HepG2 (cell line): Measurements from ENCODE around the gene TFF2. TPM values are rescaled to one million over a fixed set of nuclear protein-coding genes. Genes with fewer than 3 reads are reported as not detected.

Source experiments
- ARID4A ChIP-seq: sonication (generic); formaldehyde crosslinking; IDR thresholded peaks from 2 replicates; pipeline ENCODE4 v1.5.0; 2020; ENCODE audit warnings: mild to moderate bottlenecking, missing genetic modification reagents, borderline replicate concordance
- CENPX ChIP-seq: sonication (generic); formaldehyde crosslinking; IDR thresholded peaks from 2 replicates; pipeline ENCODE4 v1.9.0; 2021; ENCODE audit warnings: mild to moderate bottlenecking, missing genetic modification reagents, moderate library complexity
- CREM ChIP-seq, 2 experiments: sonication (generic) in 1 of 2; formaldehyde crosslinking in 1 of 2; IDR thresholded peaks; 2 replicates each; pipeline versions ENCODE4 v1.4.0 to v1.6.1; 2016 to 2020; ENCODE audit warnings: antibody characterized with exemption in 1 of 2, mild to moderate bottlenecking in 1 of 2, missing genetic modification reagents in 1 of 2
- GRHL1 ChIP-seq: sonication (generic); formaldehyde crosslinking; conservative IDR thresholded peaks from 2 replicates; pipeline ENCODE4 v1.8.0; 2022; ENCODE audit warnings: missing genetic modification reagents
- KIAA2018 ChIP-seq: sonication (generic); formaldehyde crosslinking; IDR thresholded peaks from 2 replicates; pipeline ENCODE4 v1.5.0; 2020; ENCODE audit warnings: mild to moderate bottlenecking, missing genetic modification reagents, borderline replicate concordance
- NR2F2 ChIP-seq: IDR thresholded peaks from 2 replicates; pipeline ENCODE4 v1.6.1; 2012; ENCODE audit warnings: low read depth, inconsistent platforms, borderline replicate concordance
- PHF5A ChIP-seq: IDR thresholded peaks from one replicate; pipeline ENCODE4 v1.6.1; 2018; ENCODE audit warnings: low read depth, missing genetic modification reagents; ENCODE audit not compliant: unreplicated experiment
- SCMH1 ChIP-seq: sonication (generic); formaldehyde crosslinking; IDR thresholded peaks from 2 replicates; pipeline ENCODE4 v1.9.0; 2021; ENCODE audit warnings: missing genetic modification reagents, mild to moderate bottlenecking, borderline replicate concordance
- ZNF337 ChIP-seq: sonication (generic); formaldehyde crosslinking; IDR thresholded peaks from 2 replicates; pipeline ENCODE4 v1.5.1; 2020; ENCODE audit warnings: missing genetic modification reagents, low read depth, mild to moderate bottlenecking, borderline replicate concordance
- ZNF430 ChIP-seq: sonication (generic); formaldehyde crosslinking; IDR thresholded peaks from 2 replicates; pipeline ENCODE4 v1.9.0; 2021; ENCODE audit warnings: mild to moderate bottlenecking, missing genetic modification reagents
- ZNF709 ChIP-seq: sonication (generic); formaldehyde crosslinking; IDR thresholded peaks from 2 replicates; pipeline ENCODE4 v1.5.0; 2020; ENCODE audit warnings: mild to moderate bottlenecking, missing genetic modification reagents
- polyA plus RNA-seq, 8 experiments: library from polyadenylated mRNA; depleted of rRNA in 3 of 8; stranded (reverse) in 7 of 8; unstranded in 1 of 8; fragments of >200 nt; fragmentation: Illumina TruSeq in 4 of 8; extraction: Trizol in 4 of 8; gene quantifications; 2 replicates each; pipeline versions ENCODE4 v1.2.1 to v1.2.3, GENCODE V29; 2011 to 2016; ENCODE audit warnings: low read depth in 4 of 8, missing spikeins in 1 of 8, mixed read lengths in 1 of 8; ENCODE audit not compliant: insufficient read depth in 1 of 8
- total RNA-seq, 5 experiments: library from RNA; depleted of rRNA; stranded (reverse); fragments of >200 nt; fragmentation: Illumina TruSeq; extraction: Trizol; gene quantifications; 2 replicates each; pipeline ENCODE4 v1.2.3, GENCODE V29; 2016; ENCODE audit warnings: low read depth in 1 of 5

TFF2 gene
- total and polyA plus RNA-seq, 2 of the 13 experiments (the other 11 are each of a cell fraction or from before 2014, with no cell fraction given): 1.5 TPM; not detected in 1

GRCh38 chr21:42386034-42386591, 35.3 kb upstream of the TFF2 start (continued):
- TF ChIP-seq ZNF430 (CRISPR knock-in tag) (peak; percentile 79; the same call in 1 of the 2 replicates), ZNF709 (no peak), SCMH1 (no peak), NR2F2 (peak; percentile 83), CREM (IDR thresholded peaks at IDR 0.05) (peak; percentile 83), CREM (CRISPR knock-in tag; IDR thresholded peaks at IDR 0.05) (no peak), ARID4A (peak; percentile 67; the same call in 1 of the 2 replicates), KIAA2018 (CRISPR knock-in tag) (no peak), GRHL1 (CRISPR knock-in tag) (no peak), ZNF337 (CRISPR knock-in tag) (no peak), CENPX (CRISPR knock-in tag) (no peak), PHF5A (CRISPR knock-in tag) (no peak)
